HG03108 (cell line): ENCODE data around the gene CAP2.
"Not testable (repeated sequence)": the region's sequence is repeated elsewhere in the genome, so short reads cannot be mapped to it uniquely, and the experiment has no call there.

Experiments
- ATAC-seq: cut with Tn5 transposase; IDR thresholded peaks from one replicate; pipeline ENCODE4 v1.9.1; 2021; ENCODE audit warnings: moderate library complexity; ENCODE audit not compliant: unreplicated experiment

Gene CAP2

DNA sequence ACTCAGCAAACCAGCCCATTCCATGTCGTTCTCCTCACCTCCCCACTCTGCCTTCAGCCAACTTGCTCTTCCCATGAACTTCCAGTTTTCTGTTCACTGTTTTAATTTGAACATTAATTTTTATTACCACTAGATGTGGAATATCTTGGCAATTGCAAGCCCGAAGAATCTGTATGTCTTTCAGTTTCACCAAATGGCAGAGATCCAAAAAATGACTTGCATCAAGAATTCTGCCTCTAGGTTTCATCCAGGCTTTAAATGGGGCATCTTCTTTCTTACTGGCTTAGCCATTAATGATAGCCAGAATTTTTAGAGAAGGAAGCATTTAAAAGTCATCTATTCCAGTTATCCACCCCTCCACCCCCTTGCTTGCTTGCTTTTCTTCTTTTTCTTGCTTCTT lies 39.0 kb downstream of the CAP2 start:
- no peak for ATAC-seq

DNA sequence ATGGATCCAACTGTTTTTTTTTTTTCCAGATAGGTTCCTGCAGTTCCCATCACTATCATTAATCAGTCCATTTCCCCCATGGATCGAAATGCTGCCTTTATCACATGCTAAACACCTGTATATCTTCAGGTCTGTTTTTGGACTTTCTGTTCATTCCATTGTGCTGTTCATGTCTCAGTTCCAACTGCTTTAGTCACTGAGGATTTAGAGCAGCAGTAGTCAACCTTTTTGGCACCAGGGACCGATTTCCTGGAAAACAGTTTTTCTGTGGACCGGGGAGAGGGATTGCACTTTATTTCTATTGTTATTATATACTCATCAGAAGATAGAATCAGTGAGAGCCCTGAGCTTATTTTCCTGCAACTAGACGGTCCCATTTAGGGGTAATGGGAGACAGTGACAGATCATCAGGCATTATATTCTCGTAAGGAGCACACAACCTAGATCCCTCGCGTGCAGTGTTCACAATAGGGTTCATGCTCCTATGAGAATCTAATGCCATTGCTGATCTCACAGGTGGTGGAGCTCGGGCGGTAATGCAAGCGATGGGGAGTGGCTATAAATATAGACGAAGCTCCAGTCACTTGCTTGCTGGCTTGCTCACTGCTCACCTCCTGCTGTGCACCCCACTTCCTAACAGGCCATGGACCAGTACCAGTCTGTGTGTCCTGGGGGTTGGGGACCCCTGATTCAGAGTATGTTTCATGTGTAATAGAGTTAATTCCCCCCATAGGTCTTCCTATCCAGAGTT lies 46.0 kb downstream of the CAP2 start:
- no peak for ATAC-seq

DNA sequence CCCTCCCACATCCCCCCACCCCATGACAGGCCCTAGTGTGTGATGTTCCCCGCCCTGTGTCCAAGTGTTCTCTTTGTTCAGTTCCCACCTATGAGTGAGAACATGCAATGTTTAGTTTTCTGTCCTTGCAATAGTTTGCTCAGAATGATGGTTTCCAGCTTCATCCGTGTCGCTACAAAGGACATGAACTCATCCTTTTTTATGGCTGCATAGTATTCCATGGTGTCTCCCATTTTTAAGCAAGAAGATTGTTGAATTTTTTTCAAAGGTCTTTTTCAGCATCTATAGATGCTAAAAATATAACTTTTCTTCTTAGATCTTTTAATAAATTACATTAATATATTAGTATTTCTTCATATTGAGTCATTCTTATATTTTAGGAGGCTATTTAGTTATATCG lies 47.4 kb downstream of the CAP2 start:
- not testable (repeated sequence) for ATAC-seq

DNA sequence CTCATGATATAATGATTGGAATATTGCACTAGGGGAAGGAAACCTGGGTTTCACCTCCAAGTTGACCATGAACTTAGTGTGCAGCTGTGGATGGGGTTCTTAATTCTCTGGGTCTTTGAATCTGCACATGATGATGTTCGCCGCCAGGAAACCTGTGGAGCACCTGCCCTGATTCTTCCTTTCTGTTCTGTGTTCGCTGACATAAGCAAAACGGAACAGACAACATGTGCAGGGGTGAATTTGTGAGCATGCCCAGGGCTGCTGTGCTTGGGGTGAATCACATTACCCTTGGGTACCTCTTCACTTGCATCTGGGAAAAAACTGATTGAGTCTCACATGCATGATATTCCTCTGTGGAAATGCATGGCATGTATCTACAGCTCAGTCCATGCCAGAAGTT lies 48.8 kb downstream of the CAP2 start:
- no peak for ATAC-seq

DNA sequence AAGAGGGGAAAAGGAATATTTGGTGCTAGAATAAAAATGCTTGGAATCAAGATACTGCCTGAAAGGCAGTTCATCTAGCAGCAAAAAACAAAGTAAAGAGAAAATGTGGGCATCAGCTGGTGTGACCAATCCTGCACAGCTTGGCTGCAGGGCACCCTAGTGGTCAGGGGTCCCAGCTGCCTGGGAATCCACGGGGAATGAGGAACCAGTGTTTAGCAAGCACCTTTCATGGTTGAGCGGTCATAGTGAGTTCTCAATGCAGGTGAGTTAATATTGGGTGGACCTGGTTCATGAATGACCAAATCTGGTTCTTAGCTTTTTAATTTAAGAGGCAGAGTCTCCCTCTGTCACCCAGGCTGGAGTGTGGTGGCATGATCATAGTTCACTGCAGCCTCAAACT lies 53.3 kb downstream of the CAP2 start:
- no peak for ATAC-seq

DNA sequence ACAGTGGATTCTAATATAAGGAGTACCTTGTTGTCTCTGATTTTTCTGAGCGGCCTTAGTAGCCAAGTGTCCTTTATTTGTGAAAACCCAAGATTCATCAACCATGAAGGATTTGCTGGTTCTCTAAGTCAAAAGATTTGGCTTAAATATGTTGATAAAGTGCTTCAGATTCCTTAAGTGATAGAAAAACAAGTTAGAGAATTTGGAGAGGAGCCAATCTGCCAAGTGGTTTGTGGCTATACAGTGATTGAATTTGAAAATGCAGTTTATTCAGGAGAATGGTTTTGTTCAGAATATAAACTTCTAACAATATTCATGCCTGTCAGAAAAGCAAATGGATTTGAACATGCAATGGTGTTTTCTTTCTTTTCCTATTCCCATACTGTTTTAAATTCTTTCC lies 54.8 kb downstream of the CAP2 start:
- ATAC-seq = no peak

DNA sequence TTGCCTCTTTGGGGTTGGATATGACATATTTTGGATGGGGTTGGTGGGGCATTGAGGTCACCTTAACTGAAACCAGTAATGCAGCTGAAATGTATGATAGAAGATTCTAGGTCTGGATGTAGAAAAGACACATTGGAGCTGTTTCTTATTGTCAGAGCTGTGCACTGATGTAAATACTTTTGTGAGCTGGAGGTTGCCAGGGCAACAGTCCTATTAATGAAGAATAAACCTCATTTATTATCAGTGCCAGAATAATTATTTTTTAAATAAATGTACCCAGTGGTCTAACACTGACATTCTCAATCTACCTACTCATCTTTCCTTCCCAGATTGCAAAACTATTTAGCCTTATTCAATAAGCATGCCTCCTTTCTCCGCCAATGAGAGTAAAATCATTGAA lies 57.0 kb downstream of the CAP2 start:
- no peak for ATAC-seq

DNA sequence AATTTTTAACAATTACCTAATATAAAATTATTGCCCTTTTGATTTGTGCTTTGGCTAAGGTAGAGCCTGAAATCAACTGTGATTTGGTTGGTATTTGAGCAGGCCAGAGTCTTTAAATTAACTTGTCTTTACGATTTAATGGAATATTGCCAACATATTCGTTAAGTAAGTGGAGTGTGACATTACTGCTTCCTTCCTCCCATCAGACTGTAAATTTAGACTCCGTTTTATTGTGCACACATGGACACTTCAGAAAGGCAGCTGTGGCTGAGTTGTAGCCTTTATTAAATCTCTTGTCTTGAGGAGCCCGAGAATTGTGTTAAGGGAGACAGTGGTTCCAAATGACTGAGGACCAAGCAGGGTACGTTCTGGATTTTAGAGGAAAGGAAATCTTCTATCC lies 57.4 kb downstream of the CAP2 start:
- no peak for ATAC-seq

DNA sequence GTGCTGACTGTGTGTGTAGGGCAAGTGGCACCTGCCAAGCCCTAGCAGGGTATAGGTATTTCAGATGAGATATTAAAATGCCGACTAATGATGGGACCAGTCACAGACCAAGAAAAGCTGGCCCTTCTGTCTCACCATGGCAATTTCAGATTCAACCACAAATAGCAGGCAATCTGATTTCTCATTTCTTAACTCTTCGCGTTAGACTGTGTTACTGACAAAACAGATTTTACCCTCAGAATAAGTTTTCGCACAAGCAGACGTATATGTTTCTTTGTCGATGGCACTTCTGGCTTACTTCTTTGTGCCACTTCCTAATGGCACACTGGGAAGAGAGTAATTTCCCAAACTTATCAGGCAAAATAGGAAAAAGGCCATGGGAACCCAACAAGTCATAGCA lies 58.7 kb downstream of the CAP2 start:
- no peak for ATAC-seq

DNA sequence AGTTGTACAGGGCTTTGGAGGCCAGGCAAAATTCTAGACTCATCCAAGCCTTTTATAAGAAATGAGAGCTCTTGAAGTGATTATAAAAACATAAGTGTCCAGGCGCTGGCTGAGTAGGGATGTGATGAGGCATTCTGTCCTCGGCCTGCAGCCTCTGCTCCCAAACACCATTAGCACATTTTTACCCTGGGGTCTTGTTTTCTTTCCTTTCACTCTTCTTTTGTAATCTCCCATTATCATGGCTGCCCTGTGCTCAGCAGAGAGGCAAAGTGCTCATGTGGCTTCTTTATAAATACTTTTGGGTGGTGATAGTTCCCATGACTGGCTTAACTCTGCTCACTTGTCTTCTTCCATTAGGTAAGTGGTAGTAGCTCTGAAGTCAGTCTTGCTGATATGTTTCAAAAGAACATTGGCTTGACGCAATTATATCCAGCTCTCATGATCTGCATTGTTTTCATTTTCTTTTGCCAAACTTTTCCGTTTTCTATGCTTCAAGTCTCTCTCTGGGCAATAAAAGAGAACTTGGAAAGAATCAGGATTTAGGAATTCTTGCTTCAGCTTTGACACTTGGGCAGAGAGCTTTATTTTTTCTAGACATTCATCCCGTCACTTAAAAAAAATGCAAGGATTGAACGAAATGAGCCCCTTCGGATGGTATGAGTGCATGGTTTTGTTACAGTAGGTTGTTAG lies 61.1 kb downstream of the CAP2 start:
- no peak for ATAC-seq

DNA sequence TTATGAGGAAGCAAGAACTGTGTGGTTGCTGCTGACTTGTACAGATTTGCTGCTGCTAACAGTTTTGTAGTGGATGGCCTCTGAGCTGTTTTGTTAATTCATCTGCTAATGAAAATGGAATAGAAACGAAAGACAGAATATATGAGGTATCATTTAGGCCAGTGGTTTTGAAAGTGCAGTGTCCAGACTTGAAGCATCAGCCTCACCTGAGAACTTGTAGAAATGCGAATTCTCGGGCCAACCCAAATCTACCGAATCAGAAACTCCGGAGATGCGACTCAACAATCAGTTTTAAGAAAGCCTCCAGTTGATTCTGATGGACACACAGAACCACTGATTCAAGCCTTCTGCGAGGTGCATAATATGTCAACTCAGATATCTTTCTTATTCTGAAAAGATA lies 62.5 kb downstream of the CAP2 start:
- ATAC-seq = no peak

DNA sequence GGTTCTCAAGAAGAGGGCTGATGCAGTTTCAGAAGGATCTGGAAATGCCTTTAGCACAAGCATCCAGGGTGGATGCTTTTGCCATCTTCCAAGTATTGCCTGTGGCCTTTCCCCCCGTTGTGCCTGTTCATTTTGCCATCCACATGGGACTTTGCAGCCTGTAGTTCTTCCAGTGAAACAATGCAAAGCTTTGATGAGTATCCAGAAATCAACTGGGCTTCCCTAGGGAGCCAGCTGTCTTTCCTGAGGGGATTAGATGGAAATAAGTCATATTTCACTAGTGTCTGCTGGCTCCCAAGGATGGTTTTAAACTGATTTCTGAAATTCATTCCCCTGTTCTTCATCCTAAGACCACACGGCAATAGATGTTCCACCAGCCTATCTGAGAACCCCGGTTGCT lies 63.3 kb downstream of the CAP2 start:
- no peak for ATAC-seq

DNA sequence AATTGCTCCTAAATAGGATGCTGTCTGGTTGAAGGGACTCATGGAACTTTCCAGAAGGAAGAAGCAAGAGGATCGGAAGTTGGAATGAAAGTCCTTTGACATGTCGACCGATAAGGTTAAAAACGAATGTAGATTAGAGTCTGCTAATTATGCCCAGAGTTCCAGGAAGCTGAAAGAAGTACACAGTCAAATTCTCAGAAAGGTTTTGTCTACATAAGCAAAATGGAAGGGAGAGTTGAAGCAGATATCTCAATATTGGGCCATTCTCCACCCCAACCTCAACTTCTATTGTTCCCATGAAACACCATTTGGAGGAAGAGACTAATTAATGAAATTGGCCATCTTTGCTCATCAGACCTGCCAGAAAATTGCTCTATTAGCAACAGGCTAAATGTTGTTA lies 64.0 kb downstream of the CAP2 start:
- no peak for ATAC-seq

DNA sequence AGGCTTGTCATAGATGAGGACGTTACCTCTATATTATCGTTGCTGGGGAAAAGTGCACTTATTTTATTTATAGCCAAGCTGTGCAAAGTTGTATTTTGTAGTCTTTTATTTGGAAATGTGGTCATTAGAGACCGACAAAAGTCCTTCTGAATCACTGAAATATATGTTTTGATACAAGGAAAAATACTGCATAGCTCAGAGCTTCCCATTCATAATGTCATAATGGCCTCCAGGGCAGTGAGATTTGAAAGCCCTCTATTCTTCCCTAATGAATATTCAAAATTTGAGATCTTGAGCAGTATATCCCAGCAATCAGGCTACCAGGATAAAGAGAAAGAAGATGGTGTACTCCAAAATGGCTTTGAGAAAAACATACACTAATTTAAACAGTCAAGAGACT lies 64.6 kb downstream of the CAP2 start:
- ATAC-seq = no peak

DNA sequence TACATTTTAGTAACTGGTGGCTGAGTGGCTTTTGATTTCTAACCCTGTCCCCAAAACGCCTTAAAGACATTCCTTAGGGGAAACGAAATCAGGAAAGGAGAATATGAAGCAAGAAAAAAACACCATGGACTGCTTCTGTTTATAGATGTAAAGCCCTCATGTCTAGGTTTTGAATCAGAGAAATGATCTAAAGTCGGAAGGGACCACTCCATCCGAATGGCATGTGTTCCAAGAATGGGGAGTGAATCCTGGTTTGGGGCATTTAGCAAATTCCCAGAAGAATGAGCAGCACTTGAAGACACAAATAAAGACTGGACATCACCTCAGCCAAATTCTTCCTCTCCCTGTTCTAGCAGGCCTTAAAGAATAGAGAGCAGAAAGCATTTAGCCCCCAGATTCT lies 65.6 kb downstream of the CAP2 start:
- no peak for ATAC-seq

DNA sequence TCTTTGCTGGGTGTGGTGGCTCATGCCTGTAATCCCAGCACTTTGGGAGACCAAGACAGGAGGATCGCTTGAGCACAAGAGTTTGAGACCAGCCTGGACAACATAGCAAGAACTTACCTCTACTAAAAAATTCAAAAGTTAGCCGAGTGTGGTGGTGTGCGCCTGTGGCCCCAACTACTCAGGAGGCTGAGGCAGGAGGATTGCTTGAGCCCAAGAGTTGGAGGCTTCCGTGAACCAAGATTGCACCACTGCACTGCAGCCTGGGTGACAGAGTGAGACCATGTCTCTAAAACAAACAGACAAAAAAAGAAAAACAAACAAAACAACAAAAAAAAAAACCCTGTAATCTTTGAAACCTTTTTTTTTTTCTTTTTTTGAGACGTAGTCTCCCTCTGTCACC lies 67.5 kb downstream of the CAP2 start:
- ATAC-seq = no peak

DNA sequence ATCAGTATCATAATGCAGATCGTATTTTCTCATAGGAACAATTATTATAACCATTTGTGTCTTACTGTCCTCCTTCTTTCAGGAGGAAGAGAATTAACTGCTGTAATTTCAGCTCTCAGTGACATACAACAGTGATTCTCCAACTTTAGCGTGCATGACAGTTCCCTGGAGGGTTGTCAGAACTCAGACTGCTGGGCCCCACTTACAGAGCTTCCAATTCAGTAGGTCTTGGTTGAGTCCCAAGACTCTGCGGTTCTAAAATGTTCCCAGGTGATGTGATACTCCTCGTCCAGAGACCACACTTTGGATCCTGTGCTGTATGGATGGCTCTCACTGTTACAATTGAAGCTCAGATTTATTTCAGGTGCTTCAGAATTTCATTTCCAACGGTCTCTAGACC lies 72.8 kb downstream of the CAP2 start:
- ATAC-seq = no peak

DNA sequence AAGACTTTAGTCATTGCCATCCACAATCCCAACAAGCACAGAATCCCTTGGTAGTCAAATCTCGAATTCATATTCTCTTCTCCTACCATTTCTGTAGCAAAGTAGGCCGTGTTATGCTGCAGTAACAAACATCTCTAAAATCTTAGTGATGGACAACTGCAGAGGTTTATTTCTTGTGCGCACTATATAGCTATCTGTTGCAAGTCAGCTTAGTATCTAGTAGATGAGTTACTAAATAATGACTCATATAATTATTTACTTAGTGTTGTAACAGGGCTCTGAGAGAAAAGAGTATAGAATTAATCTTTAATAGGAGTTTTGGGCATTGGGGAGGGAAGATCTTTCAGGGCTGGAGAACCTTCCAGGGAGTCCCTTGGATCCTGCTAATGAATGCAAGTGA lies 73.3 kb downstream of the CAP2 start:
- ATAC-seq = no peak

DNA sequence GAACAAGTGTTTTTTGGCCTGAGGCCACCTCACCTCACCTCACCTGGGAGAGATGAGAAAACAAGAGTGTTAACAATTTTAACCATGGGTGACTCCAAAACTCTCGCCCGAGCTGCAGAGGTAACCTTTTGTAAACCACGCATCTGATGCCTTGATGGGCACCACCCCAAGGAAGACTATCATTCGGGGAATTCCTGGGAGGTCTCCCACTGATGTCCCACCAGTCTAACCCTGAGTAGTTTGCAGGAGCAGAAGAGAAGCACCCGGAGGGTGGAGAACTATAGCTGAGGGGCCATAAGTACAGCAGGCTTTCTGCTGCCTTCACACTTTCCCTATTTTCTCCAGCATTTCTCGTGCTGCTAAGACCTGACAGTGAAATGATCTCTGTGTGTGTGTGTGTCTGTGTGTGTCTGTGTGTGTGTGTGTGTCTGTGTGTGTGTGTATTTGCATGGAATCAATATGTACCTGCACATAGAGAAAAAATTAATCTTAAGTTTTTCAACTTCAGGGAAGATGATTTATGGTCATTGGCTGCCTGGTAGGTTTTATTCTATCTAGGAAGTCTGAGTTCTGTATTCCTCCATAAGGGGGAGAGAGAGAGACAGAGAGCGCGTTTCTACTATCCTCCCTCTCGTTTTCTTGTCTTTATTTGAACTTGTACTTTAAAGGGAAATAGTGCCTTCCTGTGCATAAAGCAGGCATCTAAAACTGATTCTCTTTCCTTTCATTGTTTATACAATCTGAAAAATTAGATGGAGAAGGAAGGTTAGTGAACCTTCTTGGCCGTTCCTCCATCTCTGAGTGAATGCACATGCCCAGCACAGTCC lies 75.8 kb downstream of the CAP2 start:
- ATAC-seq = no peak

DNA sequence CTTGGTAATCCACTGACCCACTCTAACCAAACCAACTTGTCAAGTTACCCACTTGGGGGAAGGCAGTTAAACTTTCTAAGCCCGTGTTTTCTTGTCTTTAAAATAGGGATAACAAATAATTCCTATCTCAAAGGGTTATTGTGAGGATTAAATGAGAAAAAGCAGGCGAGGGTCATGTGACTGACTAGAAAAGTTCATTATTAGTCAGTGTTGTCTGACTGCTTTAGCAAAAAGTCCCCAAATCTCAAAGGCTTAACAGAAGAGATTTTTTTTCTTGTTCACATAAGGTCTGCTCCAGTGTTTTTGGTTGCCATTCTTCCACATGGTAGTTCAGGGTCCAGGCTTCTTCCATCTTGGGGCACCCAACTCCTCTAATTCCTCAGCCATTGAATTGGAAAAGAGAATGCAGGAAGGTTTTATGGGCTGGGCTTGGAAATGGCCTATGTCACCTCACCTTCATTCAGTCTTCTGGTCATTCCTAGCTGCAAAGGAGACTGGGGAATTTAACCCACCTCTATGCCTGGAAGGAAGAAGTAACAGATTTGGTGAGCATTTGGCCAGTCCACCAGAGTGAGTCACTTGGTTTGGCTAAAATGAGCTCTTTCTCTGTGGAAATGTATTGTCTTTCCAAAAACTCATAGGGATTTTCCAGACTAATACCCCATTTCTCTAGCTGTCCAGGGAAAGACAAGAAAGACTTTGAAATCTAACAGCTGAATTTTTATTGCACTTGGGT lies 77.0 kb downstream of the CAP2 start:
- ATAC-seq = no peak

DNA sequence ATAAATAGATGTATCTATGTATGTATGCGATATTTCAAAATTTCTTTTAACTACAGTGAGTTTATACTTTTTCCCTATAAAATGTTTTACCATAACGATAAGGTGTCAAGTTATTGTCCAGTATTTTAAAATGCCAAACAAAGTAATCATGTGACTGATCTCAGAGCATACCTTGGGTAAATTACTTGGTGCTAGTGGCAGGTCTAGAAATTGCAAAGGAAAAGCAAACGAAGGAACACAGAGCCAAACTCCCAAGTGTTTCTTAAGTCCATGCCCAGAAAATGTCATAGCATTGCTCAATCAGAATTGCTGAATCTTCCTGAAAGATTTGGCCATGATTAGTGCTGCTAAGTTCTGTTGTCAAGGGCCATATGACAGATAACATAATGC lies 77.5 kb downstream of the CAP2 start:
- ATAC-seq = no peak
